Suppressor macrophage treated with lipopolysaccharide for 1 hour (primary cell): Measurements from ENCODE around the gene PYGO2.

Experiments
- DNase-seq, 3 donors: peaks; one replicate each; pipeline ENCODE4 v3.0.0-alpha.2; 2020 to 2022

The PYGO2 gene

GRCh38 chr1:154960446-154961136 lies 991 bp downstream of the PYGO2 start:
- no peak for DNase-seq

- DNase-seq, result no peak
Measured at GRCh38 chr1:154959426-154959780, 2.2 kb downstream of the PYGO2 start.

GRCh38 chr1:154958681-154959425 lies 2.7 kb downstream of the PYGO2 start:
- DNase-seq, result no peak

- peak; percentile 57 to 65 (median 63) for DNase-seq
Measured at GRCh38 chr1:154958036-154958435, 3.5 kb downstream of the PYGO2 start.

- no peak for DNase-seq
Measured at GRCh38 chr1:154957091-154957657, 4.4 kb downstream of the PYGO2 start.

GRCh38 chr1:154956544-154956941 lies 5.0 kb downstream of the PYGO2 start:
- no peak for DNase-seq

GRCh38 chr1:154955718-154956543 lies 5.7 kb downstream of the PYGO2 start, which contains the start of gene PBXIP1:
Gene PBXIP1, minus strand, starts transcription at chr1:154956099. Its CDS starts 2,378 bp downstream, at chr1:154953721.
- DNase-seq, result peak; percentile 86 to 90 (median 89)

GRCh38 chr1:154955039-154955717 lies 6.4 kb downstream of the PYGO2 start:
- no peak for DNase-seq

- no peak for DNase-seq
Measured at GRCh38 chr1:154954541-154954940, 7.0 kb downstream of the PYGO2 start.

- no peak for DNase-seq
Measured at GRCh38 chr1:154953611-154954038, 8.0 kb downstream of the PYGO2 start.

- no peak for DNase-seq
Measured at GRCh38 chr1:154952664-154953063, 8.9 kb downstream of the PYGO2 start.

GRCh38 chr1:154951901-154952657 lies 9.5 kb downstream of the PYGO2 start:
- no peak for DNase-seq

- DNase-seq, result no peak
Measured at GRCh38 chr1:154948079-154948478, 13.5 kb downstream of the PYGO2 start.

- no peak for DNase-seq
Measured at GRCh38 chr1:154945962-154946850, 15.4 kb downstream of the PYGO2 start.

GRCh38 chr1:154945160-154945961 lies 16.2 kb downstream of the PYGO2 start:
- DNase-seq, result no peak

GRCh38 chr1:154944401-154945159 lies 17.0 kb downstream of the PYGO2 start:
- no peak for DNase-seq

- peak; percentile 41 to 62 (median 59) for DNase-seq
Measured at GRCh38 chr1:154943649-154944400, 17.8 kb downstream of the PYGO2 start.
